GM23248 (cell line): Measurements from ENCODE around the gene TMEM169.

Source experiments
- EZH2 ChIP-seq: fragments of 200-600 bp; sonication (generic); IDR thresholded peaks from 2 replicates; pipeline ENCODE4 v1.6.1; 2018; ENCODE audit warnings: antibody characterized with exemption, mild to moderate bottlenecking; ENCODE audit not compliant: insufficient read depth, poor library complexity, severe bottlenecking
- EZH2phosphoT487 ChIP-seq: fragments of 200-600 bp; sonication (generic); IDR thresholded peaks from 2 replicates; pipeline ENCODE4 v1.6.1; 2018; ENCODE audit warnings: antibody characterized with exemption, moderate library complexity, mild to moderate bottlenecking, low read depth; ENCODE audit not compliant: insufficient read depth

DNA sequence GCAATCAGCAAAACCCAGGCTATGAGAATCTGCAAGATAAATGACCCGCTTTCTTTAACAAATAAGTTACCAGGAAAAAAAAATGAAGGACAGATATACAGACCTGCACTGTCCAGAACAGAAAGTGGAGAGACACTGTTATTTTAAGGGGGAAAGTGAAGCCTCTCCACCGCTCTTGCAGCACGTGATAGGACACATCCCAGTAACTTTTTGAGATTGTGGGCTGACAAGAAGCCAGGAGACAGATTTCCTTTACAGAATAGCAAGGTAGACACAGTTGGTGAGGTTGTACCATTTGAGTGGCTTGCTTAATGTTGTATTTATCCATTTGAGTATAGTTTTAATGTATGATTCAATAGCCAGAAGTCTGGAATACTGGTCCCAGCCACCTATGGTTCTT is 13.0 kb downstream of the TMEM169 start:
- TF ChIP-seq EZH2 (no peak), EZH2phosphoT487 (no peak)
